Glomerular visceral epithelial cell (primary cell): Measurements from ENCODE around the gene SPACA4.

Experiments used
- DNase-seq: peaks from one replicate; pipeline ENCODE4 v3.0.0-alpha.2; 2016; ENCODE audit errors: extremely low spot score

Gene SPACA4

GRCh38 chr19:48634424-48635262, 28.1 kb downstream of the SPACA4 start:
- peak; percentile 94 for DNase-seq

- DNase-seq: peak; percentile 67
These were observed 28.9 kb downstream of the SPACA4 start for GRCh38 chr19:48635263-48635965.

GRCh38 chr19:48635966-48636858, 29.7 kb downstream of the SPACA4 start:
- no peak for DNase-seq

- DNase-seq: no peak
These were observed 30.4 kb downstream of the SPACA4 start, which contains the start of gene DBP for GRCh38 chr19:48636859-48637448. TSS of gene DBP (minus strand) at chr19:48637379. CDS start at chr19:48636994, 385 bp downstream.

GRCh38 chr19:48637449-48637947, 31.0 kb downstream of the SPACA4 start:
- DNase-seq: peak; percentile 99

- peak; percentile 93 for DNase-seq
These were observed 31.6 kb downstream of the SPACA4 start for GRCh38 chr19:48637948-48638830.

GRCh38 chr19:48638831-48639381, 32.4 kb downstream of the SPACA4 start:
- no peak for DNase-seq

GRCh38 chr19:48639483-48640375, 33.2 kb downstream of the SPACA4 start:
- no peak for DNase-seq

- DNase-seq: no peak
These were observed 35.3 kb downstream of the SPACA4 start for GRCh38 chr19:48641850-48642249.

- DNase-seq: no peak
These were observed 36.3 kb downstream of the SPACA4 start for GRCh38 chr19:48642862-48643261.

- DNase-seq: no peak
These were observed 37.8 kb downstream of the SPACA4 start for GRCh38 chr19:48644355-48644754.

- peak; percentile 63 for DNase-seq
These were observed 38.5 kb downstream of the SPACA4 start for GRCh38 chr19:48644839-48645619.

GRCh38 chr19:48645620-48646000, 39.1 kb downstream of the SPACA4 start:
- DNase-seq: no peak

- peak; percentile 88 for DNase-seq
These were observed 39.6 kb downstream of the SPACA4 start, which contains the start of gene CA11 for GRCh38 chr19:48646001-48646721. TSS of gene CA11 (minus strand) at chr19:48646187. CDS start at chr19:48645632, 555 bp downstream.

GRCh38 chr19:48646722-48647216, 40.2 kb downstream of the SPACA4 start:
- DNase-seq: no peak

GRCh38 chr19:48648134-48648533, 41.6 kb downstream of the SPACA4 start:
- no peak for DNase-seq
